GM23248 (cell line): ENCODE measurements around the gene MORN1. TPM values are rescaled to one million over a fixed set of nuclear protein-coding genes. Genes with fewer than 3 reads are reported as not detected.

ENCODE experiments used
- DNase-seq: peaks from one replicate; pipeline ENCODE4 v3.0.0-alpha.2; 2015
- H2AFZ ChIP-seq: fragments of 200-600 bp; sonication (generic); 2 replicates; pipeline ENCODE4 v1.6.1; 2016; ENCODE audit warnings: antibody characterized with exemption
- H3F3A ChIP-seq: fragments of 200-600 bp; sonication (generic); 2 replicates; pipeline ENCODE4 v1.6.1; 2016; ENCODE audit warnings: mild to moderate bottlenecking, antibody characterized with exemption, mixed run types; ENCODE audit not compliant: insufficient read depth
- H3K27ac ChIP-seq: fragments of 200-600 bp; sonication (generic); 2 replicates; pipeline ENCODE4 v1.5.1; 2016; ENCODE audit warnings: mild to moderate bottlenecking
- H3K27me3 ChIP-seq: fragments of 200-600 bp; sonication (generic); replicated peaks from 2 replicates; pipeline ENCODE4 v1.6.1; 2016; ENCODE audit warnings: mild to moderate bottlenecking; ENCODE audit not compliant: insufficient read depth
- H3K36me3 ChIP-seq: fragments of 200-600 bp; sonication (generic); 2 replicates; pipeline ENCODE4 v1.6.1; 2016; ENCODE audit warnings: low read depth, mild to moderate bottlenecking
- H3K4me1 ChIP-seq: fragments of 200-600 bp; sonication (generic); 2 replicates; pipeline ENCODE4 v1.6.1; 2016; ENCODE audit warnings: mild to moderate bottlenecking; ENCODE audit not compliant: insufficient read depth
- H3K4me2 ChIP-seq: fragments of 200-600 bp; sonication (generic); one replicate; pipeline ENCODE4 v1.6.1; 2016; ENCODE audit warnings: mild to moderate bottlenecking; ENCODE audit not compliant: unreplicated experiment
- H3K4me3 ChIP-seq: fragments of 200-600 bp; sonication (generic); 2 replicates; pipeline ENCODE4 v1.5.1; 2016; ENCODE audit warnings: mild to moderate bottlenecking
- H3K79me2 ChIP-seq: fragments of 200-600 bp; sonication (generic); 2 replicates; pipeline ENCODE4 v1.6.1; 2016; ENCODE audit warnings: mild to moderate bottlenecking; ENCODE audit not compliant: insufficient read depth
- H3K9ac ChIP-seq: fragments of 200-600 bp; sonication (generic); 2 replicates; pipeline ENCODE4 v1.6.1; 2016; ENCODE audit warnings: mild to moderate bottlenecking
- H3K9me2 ChIP-seq: fragments of 200-600 bp; sonication (generic); 2 replicates; pipeline ENCODE4 v1.6.1; 2016; ENCODE audit warnings: mixed run types, mild to moderate bottlenecking, moderate library complexity; ENCODE audit not compliant: insufficient read depth
- H3K9me3 ChIP-seq: fragments of 200-600 bp; sonication (generic); one replicate; pipeline ENCODE4 v1.6.1; 2017; ENCODE audit warnings: low read depth
- H4K20me1 ChIP-seq: fragments of 200-600 bp; sonication (generic); 2 replicates; pipeline ENCODE4 v1.6.0; 2016; ENCODE audit not compliant: insufficient read depth
- EZH2 ChIP-seq: fragments of 200-600 bp; sonication (generic); IDR thresholded peaks from 2 replicates; pipeline ENCODE4 v1.6.1; 2018; ENCODE audit warnings: antibody characterized with exemption, mild to moderate bottlenecking; ENCODE audit not compliant: insufficient read depth, poor library complexity, severe bottlenecking
- EZH2phosphoT487 ChIP-seq: fragments of 200-600 bp; sonication (generic); IDR thresholded peaks from 2 replicates; pipeline ENCODE4 v1.6.1; 2018; ENCODE audit warnings: antibody characterized with exemption, moderate library complexity, mild to moderate bottlenecking, low read depth; ENCODE audit not compliant: insufficient read depth
- WGBS, 2 experiments: methylation state at CpG; one replicate each; pipeline ENCODE4 v1.1.6; 2015 to 2017; ENCODE audit warnings: low lambda C conversion rate in 2 of 2, low coverage in 1 of 2; ENCODE audit errors: missing lambda C conversion rate in 2 of 2; 5-methylcytosine and 5-hydroxymethylcytosine counted together
- in situ Hi-C: fragments of 300-500 bp; cut with MboI; formaldehyde crosslinking; loops from 2 replicates; pipeline ENCODE4 v1.15.0; 2020
- polyA plus RNA-seq: library from polyadenylated mRNA; unstranded; fragments of >200 nt; fragmentation: Nextera tagmentation; extraction: Ambion mirVana; gene quantifications from 2 replicates; pipeline ENCODE4 v1.2.1, GENCODE V29; 2016
- total RNA-seq: library from RNA; depleted of rRNA; stranded (reverse); fragments of >200 nt; shearing (Covaris generic); gene quantifications from 2 replicates; pipeline ENCODE4 v1.2.3, GENCODE V29; 2014

The MORN1 gene
- total and polyA plus RNA-seq, 2 experiments from 2014 or later = 7.2 to 8.8 TPM

- no peak for DNase-seq
- H3K9me3 ChIP-seq = no peaks in the 10 kb centered on the region
- no peak overlapping the region for H3K27ac ChIP-seq
- H3K4me2 ChIP-seq = no peak overlapping the region
- in situ Hi-C loops = no loop called here
- H3K4me3 ChIP-seq = no peak overlapping the region
- H3K79me2 ChIP-seq = no peaks in the 10 kb centered on the region
- H3K36me3 ChIP-seq = no peaks in the 10 kb centered on the region
- H3K9me2 ChIP-seq = no peaks in the 10 kb centered on the region
- no peak overlapping the region for H2AFZ ChIP-seq
- no peaks in the 10 kb centered on the region for H4K20me1 ChIP-seq
- no peaks in the 10 kb centered on the region for H3K4me1 ChIP-seq
- WGBS, 2 experiments = 75 to 77% methylated on average over 27 to 28 of the region's 28 CpGs
- H3K9ac ChIP-seq = no peak overlapping the region
- no peak for TF ChIP-seq EZH2phosphoT487
- no peak for TF ChIP-seq EZH2
- no peaks in the 10 kb centered on the region for H3K27me3 ChIP-seq
- H3F3A ChIP-seq = no peaks in the 10 kb centered on the region
These were observed 35.7 kb downstream of the MORN1 start for GRCh38 chr1:2355373-2356261.

DNA sequence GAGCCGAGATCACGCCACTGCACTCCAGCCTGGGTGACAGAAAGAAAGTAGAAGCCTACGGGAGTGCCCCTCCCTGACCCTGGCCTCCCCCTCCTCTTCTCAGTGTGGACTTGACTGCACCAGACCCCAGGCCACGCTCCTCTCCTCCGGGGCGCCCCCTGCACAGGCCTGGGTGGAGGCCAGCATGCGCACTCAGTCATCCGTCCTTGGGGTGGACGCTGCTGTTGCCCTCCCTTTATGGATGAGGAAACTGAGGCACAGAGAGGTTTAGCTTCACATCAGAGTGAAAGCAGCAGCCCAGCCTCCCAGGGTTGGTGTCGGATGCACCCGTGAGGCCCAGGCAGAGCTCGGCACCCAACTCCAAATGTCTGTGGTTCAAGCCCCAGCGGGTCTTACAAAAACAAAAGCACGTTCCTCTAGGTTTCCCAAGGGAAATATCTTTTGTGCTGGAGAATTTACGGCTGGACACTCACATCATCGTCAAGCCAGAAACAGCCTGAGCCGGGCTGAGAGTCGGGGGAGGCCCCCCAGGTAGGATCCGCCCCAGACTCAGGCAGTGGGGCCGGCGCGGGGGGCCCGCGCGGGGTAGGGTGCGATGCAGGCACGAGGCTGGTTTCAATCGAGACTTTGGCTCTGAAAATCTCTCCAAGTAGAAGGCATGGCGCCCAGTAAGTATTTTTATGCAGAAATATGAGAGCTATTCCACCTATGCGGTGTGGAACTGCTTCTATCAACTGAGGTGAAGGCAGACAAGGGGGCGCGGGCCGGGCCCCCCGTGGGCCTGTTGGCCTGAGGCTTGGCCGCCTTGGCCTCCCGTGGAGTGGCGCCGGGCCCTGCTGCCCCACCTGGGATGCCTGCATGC, 36.6 kb downstream of the MORN1 start:
- Histone ChIP-seq H3K27ac (no peak overlapping the region), H3F3A (no peaks in the 10 kb centered on the region), H3K4me1 (no peaks in the 10 kb centered on the region), H3K9ac (no peak overlapping the region), H4K20me1 (no peaks in the 10 kb centered on the region), H2AFZ (no peak overlapping the region), H3K27me3 (no peaks in the 10 kb centered on the region), H3K4me3 (no peak overlapping the region), H3K4me2 (no peak overlapping the region), H3K9me3 (no peaks in the 10 kb centered on the region), H3K79me2 (no peaks in the 10 kb centered on the region), H3K36me3 (no peaks in the 10 kb centered on the region), H3K9me2 (no peaks in the 10 kb centered on the region)
- WGBS, 2 experiments = 61 to 62% methylated on average over 38 of the region's 38 CpGs
- no peak for DNase-seq
- TF ChIP-seq EZH2 (no peak), EZH2phosphoT487 (no peak)
- in situ Hi-C loops = no loop called here

DNA sequence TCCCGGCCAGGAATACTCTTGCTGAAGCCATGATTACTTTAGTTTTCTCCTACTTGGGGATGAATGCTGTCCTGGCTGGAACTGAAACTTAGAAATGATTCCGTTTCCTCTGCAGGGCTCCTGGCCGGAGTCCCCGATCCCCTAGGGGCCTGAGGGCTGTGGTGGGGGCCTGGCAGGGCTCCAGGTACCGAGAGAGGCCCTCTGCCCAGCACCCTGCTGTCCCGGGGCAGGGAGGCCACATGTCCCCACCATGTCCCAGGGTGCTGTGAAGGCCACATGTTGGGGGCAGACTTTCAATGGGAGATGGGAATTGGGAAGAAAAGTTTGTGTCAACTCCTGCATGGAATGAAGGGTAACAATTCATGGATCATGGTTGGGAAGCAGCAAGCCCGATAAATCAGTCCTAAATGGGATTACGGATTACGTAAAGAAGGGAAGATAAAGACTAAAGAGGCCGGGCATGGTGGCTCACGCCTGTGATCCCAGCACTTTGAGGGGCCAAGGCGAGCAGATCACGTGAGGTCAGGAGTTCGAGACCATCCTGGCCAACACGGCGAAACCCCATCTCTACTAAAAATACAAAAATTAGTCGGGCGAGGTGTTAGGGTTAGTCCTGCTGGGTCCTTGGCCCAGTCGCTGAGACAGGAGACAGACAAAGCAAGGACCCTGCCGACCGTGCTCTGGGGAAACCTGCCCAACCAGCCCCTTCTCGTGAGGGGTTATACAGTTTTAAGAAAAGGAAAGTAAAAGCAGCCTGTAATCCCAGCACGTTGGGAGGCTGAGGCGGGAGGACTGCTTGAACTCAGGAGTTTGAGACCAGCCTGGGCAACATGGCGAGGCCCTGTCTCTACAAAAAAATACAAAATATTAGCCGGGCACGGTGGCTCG, 37.6 kb downstream of the MORN1 start:
- no peaks in the 10 kb centered on the region for H3K9me2 ChIP-seq
- in situ Hi-C loops = no loop called here
- H2AFZ ChIP-seq = no peak overlapping the region

More for the DNA sequence above, 37.6 kb downstream of the MORN1 start:
- H4K20me1 ChIP-seq = no peaks in the 10 kb centered on the region
- TF ChIP-seq EZH2phosphoT487 = no peak
- no peak for TF ChIP-seq EZH2
- H3K27ac ChIP-seq = no peak overlapping the region
- no peaks in the 10 kb centered on the region for H3K36me3 ChIP-seq
- H3K79me2 ChIP-seq = no peaks in the 10 kb centered on the region
- no peak overlapping the region for H3K9ac ChIP-seq
- no peak overlapping the region for H3K4me2 ChIP-seq
- no peaks in the 10 kb centered on the region for H3K4me1 ChIP-seq
- DNase-seq = no peak
- H3K27me3 ChIP-seq = no peaks in the 10 kb centered on the region
- H3K4me3 ChIP-seq = no peak overlapping the region
- WGBS, 2 experiments = 82 to 83% methylated on average over 27 to 28 of the region's 28 CpGs
- H3K9me3 ChIP-seq = no peaks in the 10 kb centered on the region
- no peaks in the 10 kb centered on the region for H3F3A ChIP-seq
